ENCODE data around the gene IPP. TPM values are rescaled to one million over a fixed set of nuclear protein-coding genes. Genes with fewer than 3 reads are reported as not detected.
A peak's percentile ranks its signal among the peaks of the same experiment; 100 is the strongest.
"Not testable (repeated sequence)": the region's sequence is repeated elsewhere in the genome, so short reads cannot be mapped to it uniquely, and the experiment has no call there.

The IPP gene
- total RNA-seq, 1 donor from 2014 or later: 20.9 TPM

DNA sequence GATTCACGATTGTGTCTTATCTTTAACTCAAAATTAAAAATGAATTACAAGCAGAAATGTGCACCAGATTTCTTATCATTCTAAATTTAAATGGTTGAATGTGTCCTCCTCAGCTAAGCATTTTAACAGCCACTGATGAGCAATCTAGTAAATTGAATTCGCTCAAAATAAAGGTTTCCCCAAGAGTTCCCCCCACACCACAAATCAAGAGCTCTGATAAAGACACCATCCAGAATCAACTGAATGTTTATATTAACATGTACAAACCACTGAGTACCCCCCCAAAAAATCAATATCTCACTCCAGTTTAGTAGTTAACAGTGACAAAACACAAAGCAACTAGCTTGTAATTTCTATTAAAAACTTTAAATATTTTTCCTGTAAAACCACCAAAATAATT lies 66.1 kb downstream of the IPP start:
- no peak for DNase-seq (ENCODE audit: low spot score)

DNA sequence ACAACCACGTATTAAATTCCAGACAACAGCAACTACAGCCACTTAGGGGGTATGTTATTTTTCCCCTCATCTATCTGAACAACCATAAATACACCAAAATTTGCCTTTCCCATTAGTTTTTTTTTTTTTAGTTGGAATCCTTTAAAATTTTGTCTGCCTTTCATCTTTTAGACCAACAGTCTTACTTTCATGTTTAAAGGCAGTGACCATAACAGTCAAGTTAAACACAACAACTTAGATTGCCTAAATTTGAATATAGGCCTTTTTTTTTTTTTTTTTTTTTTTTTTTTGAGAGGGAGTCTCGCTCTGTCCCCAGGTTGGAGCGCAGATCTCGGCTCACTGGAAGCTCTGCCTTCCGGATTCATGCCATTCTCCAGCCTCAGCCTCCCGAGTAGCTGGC lies 67.5 kb downstream of the IPP start:
- no peak for DNase-seq (ENCODE audit: low spot score)

DNA sequence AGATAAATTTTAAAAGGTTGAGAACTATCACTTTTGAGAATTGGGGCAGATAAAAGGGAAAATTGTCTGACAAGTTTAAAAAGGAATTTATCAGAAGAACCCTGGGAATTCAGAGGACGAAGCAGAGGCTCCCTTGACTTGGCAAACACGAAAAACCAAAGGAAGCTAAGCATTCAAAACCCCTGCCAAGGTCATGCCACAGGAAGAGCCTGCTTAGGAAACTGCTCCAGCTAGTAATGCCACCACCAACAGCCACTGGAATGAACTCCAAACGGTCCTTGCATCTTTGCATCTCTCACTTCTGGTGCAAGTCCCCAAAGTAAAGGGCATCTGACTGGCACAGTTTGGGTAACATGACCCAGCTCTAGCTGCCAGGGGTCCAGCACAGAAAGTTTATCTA lies 71.3 kb downstream of the IPP start:
- DNase-seq (ENCODE audit: low spot score): peak; percentile 24

DNA sequence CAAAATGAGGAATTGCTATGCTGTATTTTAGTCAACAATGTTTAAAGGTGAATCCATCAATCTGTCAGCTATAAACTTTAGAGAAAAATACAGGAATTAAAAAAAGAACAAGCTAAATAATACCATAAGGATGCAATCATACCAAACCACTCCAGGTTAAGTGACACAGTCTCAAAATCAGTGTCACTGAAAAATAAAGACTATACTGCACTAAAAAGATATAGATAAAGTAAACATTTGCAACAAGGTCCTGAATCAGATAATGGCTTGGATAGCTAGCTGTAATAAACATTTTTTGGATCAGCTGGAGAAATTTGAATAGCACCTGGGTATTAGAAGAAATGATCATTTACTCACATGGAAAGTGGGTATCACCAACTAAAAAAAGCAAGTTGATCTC lies 72.0 kb downstream of the IPP start:
- no peak for DNase-seq (ENCODE audit: low spot score)

DNA sequence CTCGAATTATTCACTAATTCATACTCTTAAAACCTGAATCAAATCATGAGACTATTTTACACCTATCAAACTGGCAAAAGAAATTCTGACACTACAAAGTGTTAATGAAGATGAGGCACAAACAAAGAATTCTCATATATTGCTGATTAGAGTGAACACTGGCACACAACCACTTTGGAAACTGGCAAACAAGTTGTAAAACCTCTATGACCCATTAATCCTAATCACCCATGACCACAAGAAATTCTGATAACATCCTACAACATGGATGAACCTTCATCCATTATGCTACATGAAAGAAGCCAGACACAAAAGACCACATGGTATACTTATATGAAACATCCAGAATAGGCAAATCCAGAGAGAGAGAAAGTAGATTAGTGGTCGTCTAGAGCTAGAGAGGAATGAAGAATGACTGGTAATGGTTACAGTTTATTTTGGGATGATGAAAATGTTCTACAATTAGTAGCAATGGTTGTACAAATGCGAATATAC lies 72.7 kb downstream of the IPP start:
- no peak for DNase-seq (ENCODE audit: low spot score)

DNA sequence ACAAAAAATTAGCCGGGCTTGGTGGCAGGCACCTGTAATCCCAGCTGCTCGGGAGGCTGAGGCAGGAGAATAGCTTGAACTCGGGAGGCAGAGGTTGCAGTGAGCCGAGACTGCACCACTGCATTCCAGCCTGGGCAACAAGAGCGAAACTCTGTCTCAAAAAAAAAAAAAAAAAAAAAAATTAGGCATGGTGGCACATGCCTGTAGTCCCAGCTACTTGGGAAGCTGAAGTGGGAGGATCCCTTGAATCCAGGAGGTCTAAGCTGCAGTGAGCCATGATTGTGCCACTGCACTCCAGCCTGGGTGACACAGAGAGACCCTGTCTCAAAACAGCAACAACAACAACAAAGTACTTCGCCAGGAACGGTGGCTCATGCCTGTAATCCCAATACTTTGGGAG lies 73.9 kb downstream of the IPP start:
- not testable (repeated sequence) for DNase-seq (ENCODE audit: low spot score)

DNA sequence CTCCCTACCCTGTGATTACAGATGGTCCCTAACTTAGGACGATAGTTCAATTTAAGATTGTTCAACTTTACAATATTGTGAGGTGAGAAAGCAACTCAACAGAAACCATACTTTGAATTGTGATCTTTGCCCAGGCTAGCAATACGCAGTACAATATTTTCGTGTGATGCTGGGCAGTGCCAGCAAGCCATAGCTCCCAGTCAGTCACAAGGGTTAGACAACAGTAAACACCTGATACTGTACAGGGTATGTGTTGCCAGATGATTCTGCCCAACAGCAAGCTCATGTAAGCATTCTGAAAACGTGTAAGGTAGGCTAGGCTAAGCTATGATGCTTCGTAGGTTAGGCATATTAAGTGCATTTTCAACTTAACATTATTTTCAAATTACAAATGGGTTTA lies 76.0 kb downstream of the IPP start:
- DNase-seq (ENCODE audit: low spot score): no peak

DNA sequence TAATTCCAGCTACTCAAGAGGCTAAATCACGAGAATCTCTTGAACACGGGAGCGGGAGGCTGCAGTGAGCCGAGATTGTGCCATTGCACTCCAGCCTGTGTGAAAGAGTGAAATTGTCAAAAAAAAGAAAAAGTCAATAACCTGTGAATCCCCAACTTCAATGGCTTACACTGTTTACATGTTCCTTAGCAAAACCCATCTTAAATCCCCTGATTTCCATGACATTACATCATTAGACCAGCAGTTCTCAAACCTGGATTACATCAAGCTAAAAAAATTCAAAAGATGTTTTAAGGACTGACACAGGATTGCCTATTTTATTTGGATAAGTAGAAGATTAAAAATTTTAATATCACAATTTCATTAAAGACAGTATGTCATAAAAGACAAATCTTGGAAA lies 76.5 kb downstream of the IPP start:
- DNase-seq (ENCODE audit: low spot score): no peak

DNA sequence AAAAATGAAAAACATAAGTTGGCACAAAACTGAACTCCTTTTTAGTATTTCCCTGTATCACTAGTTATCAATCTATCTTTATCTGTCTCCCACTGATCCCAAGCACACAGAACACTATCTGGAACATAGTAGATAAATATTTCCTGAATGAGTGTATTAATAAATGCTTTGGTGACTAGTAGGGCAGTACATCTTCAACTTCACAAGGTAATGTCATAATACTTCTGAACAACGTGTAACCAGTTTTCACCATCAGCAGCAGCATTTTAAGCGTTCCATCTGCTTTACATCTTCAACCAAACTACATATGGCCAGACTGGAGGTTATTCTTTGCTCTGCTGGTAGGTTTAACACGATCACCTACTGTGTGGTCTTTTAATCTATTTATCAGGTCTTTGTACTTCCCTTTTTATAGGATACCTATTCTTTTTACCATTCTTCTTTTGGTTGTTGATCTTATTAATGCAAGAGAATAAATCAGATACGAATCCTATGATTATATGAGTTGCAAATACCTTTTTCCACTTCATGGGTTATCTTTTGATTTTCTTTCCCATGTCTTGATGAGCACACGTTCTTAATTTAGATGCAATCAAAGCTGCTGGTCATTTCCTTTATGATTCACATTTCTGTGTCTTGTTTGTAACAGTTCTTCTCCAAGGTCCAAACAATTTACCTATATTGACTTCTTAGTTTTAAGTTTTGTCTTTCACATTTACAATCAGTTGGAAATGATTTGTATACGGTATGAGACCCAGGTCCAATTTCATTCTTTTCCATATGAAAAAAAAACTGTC lies 80.4 kb downstream of the IPP start:
- DNase-seq (ENCODE audit: low spot score): no peak

DNA sequence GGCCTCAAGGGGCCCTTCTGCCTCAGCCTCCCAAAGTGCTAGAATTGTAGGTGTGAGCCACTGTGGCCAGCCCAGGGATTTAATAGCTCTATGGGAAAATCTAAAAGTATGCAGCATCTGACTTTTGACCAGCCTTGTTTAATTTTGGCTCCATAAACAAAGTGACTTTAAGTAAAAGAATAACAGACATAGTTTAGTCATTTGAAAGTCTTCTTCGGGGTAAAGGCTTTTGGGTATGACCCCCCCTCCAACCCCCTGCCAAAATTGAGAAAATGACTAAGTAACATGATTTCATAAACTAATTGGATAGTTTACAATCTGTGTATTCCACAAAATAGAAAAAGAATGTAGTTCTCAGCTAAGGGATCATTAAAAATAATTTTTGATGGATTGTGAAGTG lies 81.1 kb downstream of the IPP start:
- no peak for DNase-seq (ENCODE audit: low spot score)

DNA sequence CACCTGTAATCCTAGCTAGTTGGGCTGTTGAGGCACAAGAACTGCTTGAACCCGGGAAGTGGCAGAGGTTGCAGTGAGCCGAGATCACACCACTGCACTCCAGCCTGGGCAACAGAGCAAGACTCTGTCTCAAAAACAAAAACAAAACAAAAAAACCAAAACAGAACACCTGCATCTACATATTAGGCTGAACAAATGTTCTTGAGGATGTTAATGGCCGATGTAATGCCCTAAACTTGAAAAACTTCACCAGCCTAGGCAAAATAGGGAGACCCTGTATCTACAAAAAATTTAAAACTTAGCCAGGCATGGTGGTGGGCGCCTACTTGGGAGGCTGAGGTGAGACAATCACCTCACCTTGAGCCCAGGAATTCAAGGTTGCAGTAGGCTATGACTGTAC lies 81.9 kb downstream of the IPP start:
- DNase-seq (ENCODE audit: low spot score): no peak

DNA sequence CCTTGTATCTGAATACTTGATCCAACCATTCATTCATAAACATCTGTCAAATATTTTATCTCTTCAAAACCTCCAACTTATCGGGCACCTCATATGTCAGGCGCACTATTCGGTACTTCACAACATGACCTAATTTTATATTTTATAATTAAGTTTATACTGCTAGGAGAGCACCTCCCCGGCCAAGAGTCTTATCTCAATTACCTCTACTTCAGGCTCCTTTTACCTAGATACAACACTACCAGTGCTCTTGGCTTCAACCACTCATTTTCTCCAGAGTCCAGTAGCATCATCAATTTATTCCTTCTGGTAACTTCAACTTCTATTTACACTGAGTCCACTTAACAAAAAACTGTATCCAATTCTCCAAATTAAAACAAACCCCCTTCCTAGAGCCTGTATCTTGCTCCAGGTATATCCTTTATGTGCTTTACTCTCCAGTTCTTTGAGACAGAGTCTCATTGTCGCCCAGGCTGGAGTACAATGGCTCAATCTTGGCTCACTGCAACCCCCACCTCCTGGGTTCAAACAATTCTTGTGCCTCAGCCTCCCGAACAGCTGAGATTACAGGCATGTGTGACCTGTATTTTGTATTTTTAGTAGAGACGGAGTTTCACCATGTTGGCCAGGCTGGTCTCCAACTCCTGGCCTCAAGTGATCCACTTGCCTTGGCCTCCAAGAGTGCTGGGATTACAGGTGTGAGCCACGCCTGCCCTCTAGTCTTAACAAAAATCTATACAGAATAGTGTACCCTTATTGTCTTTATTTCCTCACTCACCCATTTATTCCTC lies 82.9 kb downstream of the IPP start:
- DNase-seq (ENCODE audit: low spot score): no peak

DNA sequence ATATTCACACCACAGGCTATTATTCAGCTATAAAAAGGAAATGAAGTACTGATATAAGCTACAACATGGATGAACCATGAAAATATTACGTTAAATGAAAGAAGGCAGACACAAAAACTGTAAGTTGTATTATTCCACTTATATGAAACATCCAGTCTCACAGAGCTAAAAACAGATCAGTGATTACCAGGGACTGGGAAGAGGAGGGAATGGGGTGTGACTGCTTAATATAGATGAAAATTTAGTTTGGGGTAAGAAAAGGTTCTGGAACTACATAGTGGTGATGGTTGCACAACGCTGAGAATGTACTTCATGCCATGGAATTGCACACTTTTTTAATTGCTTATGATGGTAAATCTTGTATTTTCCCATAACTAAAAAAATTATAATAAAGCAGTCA lies 83.6 kb downstream of the IPP start:
- DNase-seq (ENCODE audit: low spot score): no peak

DNA sequence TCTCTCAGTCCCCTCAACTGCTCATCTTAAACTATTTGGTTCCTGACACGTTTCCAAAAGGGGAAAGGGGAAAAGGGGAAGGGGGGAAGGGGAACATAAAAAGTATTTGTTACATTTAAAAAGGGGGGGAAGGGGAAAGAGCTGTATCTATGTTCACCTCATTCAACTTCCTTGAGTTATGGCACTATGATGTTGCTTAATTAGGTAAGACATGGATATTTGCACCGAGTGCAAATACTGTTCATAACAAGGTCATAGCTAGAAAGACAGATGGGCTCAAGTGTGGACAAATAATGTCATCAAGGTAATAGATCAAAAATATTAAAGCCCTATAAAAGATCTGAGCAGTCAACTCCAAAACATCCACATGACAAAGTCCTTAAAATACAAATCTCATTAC lies 90.1 kb downstream of the IPP start:
- DNase-seq (ENCODE audit: low spot score): no peak

DNA sequence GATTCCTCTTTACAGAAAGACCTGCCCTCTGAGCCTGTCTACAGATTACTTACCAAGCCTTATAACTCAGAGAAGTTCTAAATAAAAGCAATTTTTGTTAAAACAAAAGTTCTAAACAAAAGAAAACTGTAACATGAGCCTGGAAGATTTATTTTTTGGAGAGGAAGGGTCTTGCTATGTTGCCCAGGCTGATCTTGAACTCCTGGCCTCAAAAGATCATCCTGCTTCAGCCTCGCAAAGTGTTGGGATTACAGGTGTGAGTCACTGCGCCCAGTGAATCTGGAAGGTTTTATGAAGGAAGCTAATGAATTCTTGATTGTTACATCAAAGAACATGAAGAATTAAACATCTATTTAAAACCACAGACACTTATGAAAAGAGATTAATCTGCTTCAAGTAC lies 91.2 kb downstream of the IPP start:
- no peak for DNase-seq (ENCODE audit: low spot score)

DNA sequence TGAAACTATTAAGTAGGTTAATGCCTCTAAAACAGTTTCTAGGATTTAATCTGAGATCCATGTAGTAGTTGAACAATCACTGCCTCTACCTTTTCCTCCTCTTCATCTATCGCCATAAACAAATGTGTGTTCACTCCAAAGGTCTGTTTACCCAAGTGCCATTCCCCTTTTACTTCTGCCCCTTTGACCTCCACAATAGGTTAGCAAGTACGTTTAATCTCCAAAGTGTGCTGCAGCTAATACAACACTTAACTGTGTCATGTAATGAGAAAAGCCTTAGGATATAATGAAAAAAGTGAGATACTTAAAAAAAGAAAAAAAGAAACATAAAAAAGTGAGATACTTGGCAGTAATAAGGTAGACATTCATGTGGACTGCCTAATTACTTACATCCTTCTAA lies 92.3 kb downstream of the IPP start:
- DNase-seq (ENCODE audit: low spot score): no peak

DNA sequence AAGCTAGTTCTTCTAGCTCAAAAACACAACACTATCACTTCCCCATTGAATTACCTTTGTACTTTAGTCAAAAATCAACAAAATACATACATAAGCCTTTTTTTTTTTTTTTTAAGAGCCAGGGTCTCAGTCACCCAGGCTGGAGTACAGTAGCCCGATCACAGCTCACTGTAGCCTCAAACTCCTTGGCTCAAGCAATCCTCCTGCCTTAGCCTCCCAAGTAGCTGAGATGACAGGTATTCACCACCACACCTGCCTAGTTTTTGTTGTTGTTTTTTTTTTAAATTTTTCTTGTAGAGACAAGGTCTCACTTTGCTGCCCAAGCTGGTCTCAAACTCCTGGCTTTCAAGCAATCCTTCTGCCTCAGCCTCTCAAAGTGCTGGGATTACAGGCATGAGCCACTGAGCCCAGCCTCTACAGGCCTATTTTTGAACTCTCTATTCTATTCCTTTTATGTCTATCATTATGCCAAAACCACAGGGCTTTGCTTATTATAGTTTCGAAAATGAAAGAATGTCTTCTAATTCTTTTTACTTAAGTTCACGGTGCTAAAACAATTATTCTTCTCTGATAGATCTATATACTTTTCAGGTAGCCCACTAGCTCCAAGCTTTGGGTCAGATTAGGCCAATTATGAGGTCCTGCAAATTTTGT lies 93.8 kb downstream of the IPP start:
- DNase-seq (ENCODE audit: low spot score): no peak

DNA sequence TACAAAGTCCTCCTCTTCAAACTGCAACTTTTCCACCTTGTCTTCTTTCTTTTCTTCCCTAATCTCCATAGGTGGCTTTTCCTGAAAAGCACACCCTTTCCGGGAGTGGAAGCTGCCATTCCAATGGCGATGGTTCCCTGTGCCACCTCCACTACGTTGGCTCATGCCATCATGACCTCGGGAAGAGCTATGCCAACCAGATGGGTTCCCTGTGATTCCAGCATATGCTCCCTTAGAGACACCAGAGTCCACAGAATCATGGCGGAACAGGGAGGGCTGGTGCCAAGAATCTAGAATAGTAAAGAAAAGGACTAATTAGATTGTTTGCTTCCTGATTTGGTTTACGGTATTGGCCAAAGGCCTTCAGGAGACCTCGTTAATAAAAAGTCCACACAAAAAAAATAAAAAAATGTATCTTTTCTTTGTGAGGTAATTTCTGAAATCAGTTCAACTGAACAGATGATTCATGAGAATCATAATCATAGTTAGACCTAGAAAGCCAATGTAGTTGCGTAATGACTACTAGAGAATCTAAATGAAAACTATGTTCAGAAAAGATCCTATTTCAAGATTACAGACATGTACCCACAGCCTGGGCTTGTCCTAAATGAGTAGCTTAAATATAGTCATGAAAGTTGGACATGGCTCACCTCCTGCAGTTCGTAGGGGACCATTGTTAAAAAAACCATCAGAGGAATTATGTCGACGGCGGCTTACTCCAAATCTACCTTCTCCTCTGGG lies 95.7 kb downstream of the IPP start:
- no peak for DNase-seq (ENCODE audit: low spot score)

Measured in mucosa of gallbladder (tissue), 1 donor.